VCaP (cell line): ENCODE measurements around the gene ETS2.

Experiments
- H3K27ac ChIP-seq: fragments of 450-650 bp; 2 replicates; pipeline ENCODE4 v1.5.1; 2017
- TF ChIP-seq, protein P1 (sequence below): fragments of 450-650 bp; conservative IDR thresholded peaks from 2 replicates; pipeline ENCODE4 v1.5.1; 2017; ENCODE audit warnings: mild to moderate bottlenecking, moderate library complexity

ETS2 gene

DNA sequence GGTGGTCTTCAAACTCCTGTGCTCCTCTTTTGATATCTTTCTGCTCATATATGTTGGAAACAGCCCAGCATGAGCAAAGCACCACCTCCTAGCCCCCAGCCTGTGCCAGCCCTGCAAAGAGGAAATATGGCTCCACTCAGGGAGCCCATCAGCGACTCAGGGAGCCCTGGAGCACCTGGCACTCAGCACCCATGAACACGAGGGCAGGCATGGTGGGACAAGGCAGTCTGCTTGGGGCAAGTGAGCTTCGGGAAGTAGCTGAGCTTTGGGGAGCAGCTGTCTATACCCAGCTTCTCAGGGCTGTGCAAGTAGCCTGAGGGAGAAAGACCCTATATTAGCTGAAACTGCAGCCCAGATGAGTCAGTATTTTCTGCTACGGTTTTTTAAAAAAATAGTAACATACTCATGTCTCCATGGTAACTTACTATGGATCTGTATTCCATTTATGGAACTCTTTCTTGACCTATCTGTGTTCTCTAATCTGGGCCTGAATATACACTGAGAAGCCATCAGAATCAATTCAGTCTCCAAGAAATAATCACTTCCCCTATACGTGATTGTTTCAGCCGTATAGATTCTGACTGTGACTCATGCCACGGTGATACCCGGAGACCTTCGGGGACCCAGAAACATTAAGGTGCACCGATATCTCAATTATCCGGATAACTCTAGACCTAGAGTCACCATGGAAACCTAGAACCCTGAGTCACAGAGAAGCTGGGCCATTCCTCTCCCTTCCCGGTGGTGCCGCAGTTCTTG, 1.5 kb upstream of the ETS2 start:
- H3K27ac ChIP-seq: peak overlapping the region; percentile 89
- TF ChIP-seq, protein P1, sequence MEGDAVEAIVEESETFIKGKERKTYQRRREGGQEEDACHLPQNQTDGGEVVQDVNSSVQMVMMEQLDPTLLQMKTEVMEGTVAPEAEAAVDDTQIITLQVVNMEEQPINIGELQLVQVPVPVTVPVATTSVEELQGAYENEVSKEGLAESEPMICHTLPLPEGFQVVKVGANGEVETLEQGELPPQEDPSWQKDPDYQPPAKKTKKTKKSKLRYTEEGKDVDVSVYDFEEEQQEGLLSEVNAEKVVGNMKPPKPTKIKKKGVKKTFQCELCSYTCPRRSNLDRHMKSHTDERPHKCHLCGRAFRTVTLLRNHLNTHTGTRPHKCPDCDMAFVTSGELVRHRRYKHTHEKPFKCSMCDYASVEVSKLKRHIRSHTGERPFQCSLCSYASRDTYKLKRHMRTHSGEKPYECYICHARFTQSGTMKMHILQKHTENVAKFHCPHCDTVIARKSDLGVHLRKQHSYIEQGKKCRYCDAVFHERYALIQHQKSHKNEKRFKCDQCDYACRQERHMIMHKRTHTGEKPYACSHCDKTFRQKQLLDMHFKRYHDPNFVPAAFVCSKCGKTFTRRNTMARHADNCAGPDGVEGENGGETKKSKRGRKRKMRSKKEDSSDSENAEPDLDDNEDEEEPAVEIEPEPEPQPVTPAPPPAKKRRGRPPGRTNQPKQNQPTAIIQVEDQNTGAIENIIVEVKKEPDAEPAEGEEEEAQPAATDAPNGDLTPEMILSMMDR: no peak

DNA sequence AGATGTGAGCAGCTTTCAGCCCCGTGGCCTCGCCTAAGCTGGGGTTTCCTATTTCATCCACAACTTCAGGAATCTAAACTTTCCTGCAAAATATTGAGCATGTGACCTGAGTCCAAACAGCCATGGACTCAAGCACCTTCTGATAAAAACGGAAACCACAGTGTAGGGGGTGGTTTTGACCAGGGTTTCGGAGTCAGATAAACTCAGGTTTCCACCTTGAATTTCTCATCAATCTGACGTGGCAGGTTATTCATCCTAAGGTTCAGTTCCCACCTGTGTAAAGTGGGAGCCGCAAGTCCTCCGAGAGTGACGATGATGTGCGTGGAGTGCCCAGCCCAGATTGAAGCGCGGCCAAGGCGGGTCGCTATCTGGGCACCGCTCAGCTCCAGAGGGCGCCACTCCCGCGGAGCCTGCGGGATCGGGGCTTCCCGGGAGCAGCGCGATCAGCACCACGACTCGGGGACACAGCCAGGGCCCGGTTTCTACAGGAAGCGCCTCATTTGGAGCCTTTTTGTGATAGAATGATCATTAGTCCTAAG, 871 bp upstream of the ETS2 start:
- H3K27ac ChIP-seq: peak overlapping the region; percentile 89

GRCh38 chr21:38806153-38806941, 618 bp downstream of the ETS2 start:
- peak overlapping the region; percentile 89 for H3K27ac ChIP-seq

More for the DNA sequence above, 871 bp upstream of the ETS2 start:
- TF ChIP-seq, protein P1: peak; percentile 88

GRCh38 chr21:38806942-38807284, 1.2 kb downstream of the ETS2 start:
- H3K27ac ChIP-seq: peak overlapping the region; percentile 89
- TF ChIP-seq, protein P1: no peak

More at GRCh38 chr21:38806153-38806941, 618 bp downstream of the ETS2 start:
- TF ChIP-seq, protein P1: peak; percentile 29

DNA sequence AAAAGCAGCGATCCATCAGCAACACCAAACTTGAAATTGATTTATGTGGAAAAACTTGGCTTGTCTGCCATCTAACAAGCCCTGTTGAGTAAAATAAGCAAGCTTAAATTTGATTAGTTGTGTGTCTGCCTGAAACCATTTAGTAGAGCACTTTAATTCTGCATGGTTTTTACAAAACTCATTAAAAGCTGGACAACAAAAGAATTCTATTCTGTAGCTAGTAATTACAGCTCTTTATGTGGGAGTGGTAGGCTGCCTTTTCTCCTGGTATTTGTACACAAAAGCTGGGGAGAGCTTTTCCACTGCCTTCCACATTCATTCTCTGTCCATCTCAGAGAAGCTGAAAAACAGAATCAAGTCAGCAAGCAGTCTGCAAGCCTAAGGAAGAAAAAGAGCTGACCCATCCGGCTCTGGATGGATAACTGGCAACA, 1.7 kb downstream of the ETS2 start:
- TF ChIP-seq, protein P1: no peak
- H3K27ac ChIP-seq: no peak overlapping the region

DNA sequence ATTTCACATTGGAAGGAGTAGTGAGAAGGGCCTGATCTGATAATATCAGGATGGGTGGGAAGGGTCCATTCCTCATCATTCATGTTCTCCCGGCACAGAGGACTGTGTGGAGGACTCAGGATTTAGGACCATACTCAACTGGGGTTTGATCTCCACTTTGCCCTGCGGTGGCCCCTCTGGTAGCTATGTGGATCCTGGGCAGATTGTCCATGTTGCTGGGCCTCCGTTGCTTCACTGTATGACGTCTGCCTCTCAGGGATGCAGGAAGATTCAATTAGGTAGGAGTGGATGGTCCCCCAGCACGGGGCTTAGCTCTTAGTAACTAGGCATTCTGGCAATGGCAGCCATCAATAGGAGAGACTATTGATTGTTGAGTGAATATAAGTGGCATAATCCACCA, 2.3 kb downstream of the ETS2 start:
- H3K27ac ChIP-seq: no peak overlapping the region
- TF ChIP-seq, protein P1: no peak

GRCh38 chr21:38809198-38809878, 3.6 kb downstream of the ETS2 start:
- H3K27ac ChIP-seq: no peak overlapping the region
- TF ChIP-seq, protein P1: no peak
